GM19463 (cell line): Measurements from ENCODE around the gene ETFDH.
"Not testable (repeated sequence)": the region's sequence is repeated elsewhere in the genome, so short reads cannot be mapped to it uniquely, and the experiment has no call there.

Experiments used
- ATAC-seq: cut with Tn5 transposase; IDR thresholded peaks from one replicate; pipeline ENCODE4 v1.9.1; 2021; ENCODE audit warnings: mild to moderate bottlenecking, moderate library complexity; ENCODE audit not compliant: unreplicated experiment

Gene ETFDH

GRCh38 chr4:158676076-158676475, 4.0 kb downstream of the ETFDH start:
- no peak for ATAC-seq

- ATAC-seq, result no peak
These were observed 6.7 kb downstream of the ETFDH start for GRCh38 chr4:158678767-158679166.

GRCh38 chr4:158681629-158682028, 9.5 kb downstream of the ETFDH start:
- ATAC-seq, result no peak

- ATAC-seq, result no peak
These were observed 10.0 kb downstream of the ETFDH start for GRCh38 chr4:158682066-158682465.

GRCh38 chr4:158688813-158689212, 16.7 kb downstream of the ETFDH start:
- ATAC-seq, result no peak

DNA sequence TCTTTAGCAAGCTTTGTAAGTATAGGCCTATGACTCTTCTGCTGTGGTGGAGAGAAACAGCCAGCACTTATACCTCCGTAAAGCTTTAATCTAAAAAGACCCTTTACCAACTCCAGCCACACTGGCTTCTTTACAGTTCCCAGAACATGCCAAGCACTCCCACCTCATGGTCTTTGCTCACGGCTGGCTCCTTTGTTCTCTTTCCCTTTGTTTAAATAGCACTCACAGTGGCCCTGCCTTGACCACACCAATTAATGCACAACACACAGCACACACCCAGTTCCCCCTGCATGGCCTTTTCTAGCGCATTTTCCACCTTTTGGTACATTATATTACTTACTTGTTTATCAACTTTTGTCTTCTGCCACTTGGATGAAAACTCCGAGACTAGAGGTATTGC, 32.2 kb downstream of the ETFDH start:
- no peak for ATAC-seq

DNA sequence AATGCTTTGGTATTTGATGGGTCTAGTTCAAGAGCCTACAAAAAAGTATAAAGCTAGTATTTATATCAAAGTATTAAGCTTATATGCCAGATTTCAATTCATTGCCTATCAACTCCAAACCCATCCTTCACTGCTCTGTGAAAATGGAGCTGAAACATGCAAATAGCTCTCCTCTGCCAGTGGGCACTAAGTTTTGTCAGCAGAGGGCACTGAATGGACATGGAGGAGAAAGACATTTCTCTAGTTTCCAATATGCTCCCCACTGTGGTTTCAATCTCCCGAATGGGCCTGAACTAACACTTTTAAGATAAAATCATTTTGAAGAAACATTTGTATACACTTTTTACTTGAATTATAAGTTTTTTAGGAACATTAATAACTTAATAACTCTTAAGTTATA, 38.7 kb downstream of the ETFDH start:
- no peak for ATAC-seq

DNA sequence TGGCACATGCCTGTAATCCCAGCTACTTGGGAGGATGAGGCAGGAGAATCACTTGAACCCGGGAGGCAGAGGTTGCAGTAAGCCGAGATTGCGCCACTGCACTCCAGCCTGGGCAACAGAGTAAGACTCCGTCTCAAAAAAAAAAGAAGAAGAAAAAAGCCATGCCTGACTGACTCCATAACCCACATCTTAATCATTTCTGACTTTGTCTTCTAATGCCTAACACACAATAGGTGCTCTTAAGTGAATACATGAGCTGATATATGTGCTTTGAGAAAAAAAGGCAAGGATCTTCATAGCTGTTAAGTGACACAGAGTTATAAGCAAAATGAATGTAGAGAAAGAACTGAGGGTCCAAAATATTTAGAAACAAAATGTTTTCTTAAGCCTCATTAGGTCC, 40.5 kb downstream of the ETFDH start:
- ATAC-seq, result not testable (repeated sequence)

DNA sequence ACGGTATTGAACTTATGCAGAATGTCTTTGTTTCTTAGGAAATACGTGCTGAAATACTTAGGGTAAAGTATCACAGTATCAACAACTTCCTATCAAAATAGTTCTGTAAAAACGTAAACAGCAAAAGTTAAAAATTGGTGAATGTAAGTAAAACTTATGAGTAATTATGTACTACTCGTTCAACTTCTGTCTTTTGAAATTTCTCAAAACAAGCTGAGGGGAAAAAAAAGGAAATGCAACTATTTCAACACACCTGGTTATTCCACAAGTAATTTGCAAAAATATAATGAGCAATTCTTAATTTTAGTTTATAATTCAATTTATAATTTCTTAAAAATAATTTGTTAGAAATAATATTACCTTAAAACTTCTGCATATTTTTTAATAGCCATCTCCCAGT, 42.8 kb downstream of the ETFDH start:
- no peak for ATAC-seq

GRCh38 chr4:158715802-158716201, 43.7 kb downstream of the ETFDH start:
- no peak for ATAC-seq

- no peak for ATAC-seq
These were observed 49.6 kb downstream of the ETFDH start for GRCh38 chr4:158721680-158722079.

GRCh38 chr4:158722291-158722916, 50.3 kb downstream of the ETFDH start:
- ATAC-seq, result peak; percentile 5

- peak; percentile 98 for ATAC-seq
These were observed 51.1 kb downstream of the ETFDH start, which contains the start of gene PPID for GRCh38 chr4:158722917-158723793. TSS of gene PPID (minus strand) at chr4:158723396. CDS start at chr4:158723288, 108 bp downstream.

- ATAC-seq, result no peak
These were observed 52.5 kb downstream of the ETFDH start for GRCh38 chr4:158724637-158725036.

DNA sequence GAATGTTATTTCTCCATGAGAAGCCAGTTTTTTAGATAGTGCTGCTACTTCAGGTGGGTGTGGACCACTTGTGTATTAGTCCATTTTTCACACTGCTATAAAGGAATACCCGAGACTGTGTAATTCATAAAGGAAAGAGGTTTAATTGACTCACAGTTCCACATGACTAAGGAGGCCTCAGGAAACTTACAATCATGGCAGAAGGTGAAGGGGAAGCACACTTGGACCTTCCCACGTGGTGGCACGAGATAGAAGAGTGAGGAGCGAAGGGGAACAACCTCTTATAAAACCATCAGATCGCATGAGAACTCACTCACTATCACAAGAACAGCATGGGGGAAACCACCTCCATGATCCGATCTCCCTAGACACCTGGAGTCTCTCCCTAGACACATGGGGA, 54.5 kb downstream of the ETFDH start:
- ATAC-seq, result no peak

GRCh38 chr4:158728236-158728635, 56.1 kb downstream of the ETFDH start:
- ATAC-seq, result no peak

DNA sequence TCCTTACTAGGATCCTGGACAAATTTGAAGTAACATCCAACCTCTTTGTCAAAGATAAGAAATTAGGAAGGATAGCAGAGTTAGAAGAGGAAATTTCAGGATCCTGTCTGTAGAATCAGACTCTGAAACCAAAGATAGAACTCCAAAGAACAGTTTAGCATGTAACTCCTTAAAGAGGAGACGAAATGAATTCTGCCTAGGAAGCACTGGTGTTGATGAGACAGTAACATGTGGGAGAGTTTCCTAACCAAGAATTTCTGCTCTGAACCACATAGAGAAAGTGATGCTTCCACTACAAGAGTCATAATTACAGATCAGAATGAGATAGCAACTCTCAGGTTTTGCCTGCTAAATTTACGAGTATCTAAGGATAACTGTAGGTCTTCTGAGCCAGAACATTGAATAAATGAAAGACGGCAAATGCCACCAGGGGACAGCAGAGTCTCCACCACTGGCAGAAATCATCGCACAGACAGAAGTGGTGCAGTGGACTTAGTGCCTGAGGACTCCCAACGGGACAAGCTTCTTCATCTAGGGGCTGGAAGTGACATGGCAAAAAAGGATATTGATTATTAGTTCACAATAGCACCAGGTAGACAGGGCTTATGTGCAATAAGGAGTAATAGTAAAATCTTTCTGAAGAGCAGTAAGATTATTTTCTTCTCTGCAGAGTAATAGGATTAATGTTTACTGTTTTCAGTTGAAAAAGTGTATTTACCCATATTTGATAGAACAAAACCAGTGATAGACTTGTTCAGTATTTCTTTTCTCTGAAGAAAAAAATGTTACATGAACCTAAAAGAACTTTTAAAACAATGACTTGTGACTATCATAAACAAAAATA, 57.8 kb downstream of the ETFDH start:
- ATAC-seq, result peak; percentile 95

DNA sequence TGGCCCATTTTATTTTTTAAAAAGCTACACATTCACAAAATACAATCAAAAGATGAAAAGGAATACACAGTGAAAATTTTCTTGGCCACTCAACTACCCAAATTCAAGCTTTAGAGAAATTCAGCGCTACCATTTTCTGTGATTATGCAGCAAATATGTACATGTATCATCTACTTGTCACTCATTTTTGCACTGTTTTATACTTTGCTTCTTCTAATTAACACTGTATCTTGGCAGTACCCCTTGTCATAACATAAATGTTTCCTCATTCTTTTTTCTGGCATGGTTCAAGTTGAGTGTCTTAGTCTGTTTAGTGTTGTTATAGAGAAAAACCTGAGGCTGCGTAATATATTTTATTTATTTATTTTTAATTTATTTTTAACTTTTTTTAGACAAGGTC, 66.8 kb downstream of the ETFDH start:
- no peak for ATAC-seq

DNA sequence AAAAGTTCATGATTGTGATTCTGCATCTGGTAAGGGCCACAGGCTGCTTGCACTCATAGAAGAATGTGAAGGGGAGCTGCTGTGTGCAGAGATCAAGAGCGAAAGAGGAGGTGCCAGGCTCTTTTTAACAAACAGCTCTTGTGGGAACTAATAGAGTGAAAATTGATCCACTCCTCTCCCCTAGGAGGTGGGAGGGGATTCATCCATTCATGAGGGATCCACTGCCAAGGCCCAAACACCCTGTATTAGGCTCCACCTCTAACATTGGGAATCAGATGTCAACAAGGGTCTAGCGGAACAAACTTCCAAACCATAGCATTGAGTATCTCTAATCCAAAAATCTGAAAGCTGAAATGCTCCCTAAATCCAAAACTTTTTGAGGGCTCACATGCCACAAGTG, 67.5 kb downstream of the ETFDH start:
- ATAC-seq, result no peak

- no peak for ATAC-seq
These were observed 69.4 kb downstream of the ETFDH start for GRCh38 chr4:158741326-158742021.

DNA sequence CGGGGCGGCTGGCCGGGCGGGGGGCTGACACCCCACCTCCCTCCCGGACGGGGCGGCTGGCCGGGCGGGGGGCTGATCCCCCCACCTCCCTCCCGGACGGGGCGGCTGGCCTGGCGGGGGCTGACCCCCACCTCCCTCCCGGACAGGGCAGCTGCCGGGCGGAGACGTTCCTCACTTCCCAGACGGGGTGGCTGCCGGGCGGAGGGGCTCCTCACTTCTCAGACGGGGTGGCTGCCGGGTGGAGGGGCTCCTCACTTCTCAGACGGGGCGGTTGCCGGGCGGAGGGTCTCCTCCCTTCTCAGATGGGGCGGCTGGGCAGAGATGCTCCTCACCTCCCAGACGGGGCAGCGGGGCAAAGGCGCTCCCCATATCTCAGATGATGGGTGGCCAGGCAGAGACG, 74.4 kb downstream of the ETFDH start:
- ATAC-seq, result not testable (repeated sequence)
